PC-9 (cell line): ENCODE measurements around the gene NME9.
A peak's percentile ranks its signal among the peaks of the same experiment; 100 is the strongest.

Experiments used
- CTCF ChIP-seq: fragments of 200-600 bp; sonication (generic); conservative IDR thresholded peaks from 2 replicates; pipeline ENCODE4 v1.6.1; 2017; ENCODE audit warnings: mixed run types, antibody characterized with exemption, mild to moderate bottlenecking, moderate library complexity
- EZH2 ChIP-seq: fragments of 200-600 bp; sonication (generic); IDR thresholded peaks from 2 replicates; pipeline ENCODE4 v1.8.0; 2017; ENCODE audit warnings: antibody characterized with exemption, low read depth

DNA sequence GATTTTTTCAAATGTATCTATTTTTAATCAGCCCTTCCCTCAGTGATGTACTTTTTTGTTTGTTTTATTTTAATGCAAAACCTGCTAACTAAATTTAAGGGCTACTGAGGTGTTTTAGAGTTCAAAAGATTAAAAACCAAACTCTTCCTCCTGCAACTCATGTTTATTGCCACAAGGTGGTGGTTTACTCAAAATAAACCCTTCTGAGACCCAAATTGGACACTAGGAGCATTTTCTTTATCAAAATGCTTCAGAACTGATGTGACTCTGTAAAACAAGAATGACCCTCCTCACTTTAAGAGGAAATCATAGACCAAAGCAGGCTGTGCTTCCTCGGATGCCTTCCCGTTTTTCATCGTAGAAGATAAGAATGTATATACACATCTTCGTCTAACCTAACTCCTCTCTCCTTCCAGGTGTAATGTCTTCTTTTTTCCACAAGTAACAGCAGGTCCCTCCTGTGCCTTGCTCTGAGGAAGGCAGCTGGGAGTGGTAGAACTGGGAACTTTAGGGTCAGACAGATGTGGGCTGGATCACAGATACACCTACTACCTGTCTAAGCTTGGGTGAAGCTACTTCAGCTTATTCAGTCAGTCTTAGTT, 2.9 kb upstream of the NME9 start:
- peak; percentile 80 for TF ChIP-seq CTCF
- TF ChIP-seq EZH2: no peak
